Stimulated activated CD4-positive, alpha-beta T cell treated with anti-CD3 and anti-CD28 coated beads, Interleukin-4, amount 100 ng/mL, for 24 hours (primary cell): ENCODE results near the gene RNF157.
A peak's percentile ranks its signal among the peaks of the same experiment; 100 is the strongest.

Experiments used
- DNase-seq: peaks from one replicate; pipeline ENCODE4 v3.0.0-alpha.2; 2020

Gene RNF157

GRCh38 chr17:76240461-76241203 lies at the start of gene RNF157:
Gene RNF157 (minus strand): TSS chr17:76240493. CDS start chr17:76240240, 253 bp downstream.
- DNase-seq: peak; percentile 60

DNA sequence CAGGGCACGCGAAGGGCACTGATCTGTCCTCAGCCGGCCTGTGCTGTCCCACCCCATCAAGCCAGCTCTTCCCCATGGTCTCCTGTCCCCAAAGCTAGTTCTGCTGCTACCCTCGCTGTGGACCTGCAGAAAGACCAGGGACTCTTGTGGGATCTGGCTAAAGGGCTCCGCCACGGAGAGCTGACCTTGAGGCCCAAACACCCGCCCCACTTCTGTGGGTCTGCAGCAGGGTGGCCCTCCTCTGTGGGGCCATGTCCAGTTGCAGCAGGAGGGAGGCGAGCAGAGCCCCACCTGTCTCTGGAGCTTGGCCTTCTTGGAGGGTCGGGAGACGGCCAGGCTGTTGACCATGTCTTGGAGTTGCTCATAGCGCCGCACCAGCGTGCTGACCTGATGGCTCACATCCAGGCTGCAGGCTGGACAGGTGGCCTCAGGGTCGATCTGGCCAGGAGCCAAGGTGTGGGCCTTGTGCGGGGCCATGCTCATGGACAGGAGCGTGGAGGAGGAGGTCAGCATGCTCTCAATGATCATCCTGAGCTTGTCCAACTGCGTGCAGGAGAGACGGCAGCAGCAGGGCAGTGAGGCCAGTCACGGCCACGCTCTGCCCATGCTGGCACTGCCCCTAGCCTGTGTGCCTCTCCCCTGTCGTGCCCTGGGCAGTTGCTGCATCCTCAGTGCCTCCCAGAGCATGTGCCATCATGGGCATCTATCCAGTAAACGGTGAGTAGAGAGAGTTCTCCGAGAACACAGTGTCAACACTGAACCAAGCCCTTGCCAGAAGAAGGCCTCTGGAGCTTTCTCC lies 41.5 kb upstream of the RNF157 start:
- DNase-seq: no peak

GRCh38 chr17:76280650-76281049 lies 40.4 kb upstream of the RNF157 start:
- DNase-seq: no peak

GRCh38 chr17:76279742-76280287 lies 39.5 kb upstream of the RNF157 start:
- DNase-seq: no peak

GRCh38 chr17:76278952-76279741 lies 38.9 kb upstream of the RNF157 start:
- DNase-seq: peak; percentile 89

DNA sequence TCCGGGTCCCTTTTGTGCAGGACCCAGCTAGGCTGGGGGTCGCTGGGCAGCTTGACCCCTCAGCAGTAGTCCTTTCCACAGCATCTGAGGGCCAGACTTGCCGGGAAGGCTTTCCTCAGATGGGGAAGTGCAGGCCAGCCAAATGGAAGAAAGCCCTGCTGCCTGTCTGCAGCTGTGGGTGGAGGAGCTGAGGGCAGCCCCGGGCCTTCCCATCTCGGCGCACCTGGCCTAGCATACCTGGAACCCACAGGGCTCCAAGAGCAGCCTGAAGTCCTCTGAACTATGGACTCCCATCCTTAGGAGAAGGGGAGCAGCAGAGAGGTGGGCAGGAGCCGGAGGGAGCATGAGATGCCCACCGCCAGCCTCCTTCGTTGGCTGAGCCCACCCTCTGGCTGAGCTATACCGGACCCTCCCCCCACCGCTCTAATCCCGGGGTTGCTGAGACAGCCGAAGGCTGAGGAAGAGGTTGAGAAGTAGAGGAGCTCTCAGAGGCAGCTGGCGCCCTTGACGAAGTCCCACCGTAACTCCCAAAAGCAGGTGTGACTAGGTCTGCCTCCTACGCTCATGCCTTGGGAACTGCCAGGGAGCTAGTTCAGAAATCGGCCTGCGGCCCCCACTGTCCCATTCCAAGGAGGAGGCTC lies 38.1 kb upstream of the RNF157 start:
- no peak for DNase-seq

DNA sequence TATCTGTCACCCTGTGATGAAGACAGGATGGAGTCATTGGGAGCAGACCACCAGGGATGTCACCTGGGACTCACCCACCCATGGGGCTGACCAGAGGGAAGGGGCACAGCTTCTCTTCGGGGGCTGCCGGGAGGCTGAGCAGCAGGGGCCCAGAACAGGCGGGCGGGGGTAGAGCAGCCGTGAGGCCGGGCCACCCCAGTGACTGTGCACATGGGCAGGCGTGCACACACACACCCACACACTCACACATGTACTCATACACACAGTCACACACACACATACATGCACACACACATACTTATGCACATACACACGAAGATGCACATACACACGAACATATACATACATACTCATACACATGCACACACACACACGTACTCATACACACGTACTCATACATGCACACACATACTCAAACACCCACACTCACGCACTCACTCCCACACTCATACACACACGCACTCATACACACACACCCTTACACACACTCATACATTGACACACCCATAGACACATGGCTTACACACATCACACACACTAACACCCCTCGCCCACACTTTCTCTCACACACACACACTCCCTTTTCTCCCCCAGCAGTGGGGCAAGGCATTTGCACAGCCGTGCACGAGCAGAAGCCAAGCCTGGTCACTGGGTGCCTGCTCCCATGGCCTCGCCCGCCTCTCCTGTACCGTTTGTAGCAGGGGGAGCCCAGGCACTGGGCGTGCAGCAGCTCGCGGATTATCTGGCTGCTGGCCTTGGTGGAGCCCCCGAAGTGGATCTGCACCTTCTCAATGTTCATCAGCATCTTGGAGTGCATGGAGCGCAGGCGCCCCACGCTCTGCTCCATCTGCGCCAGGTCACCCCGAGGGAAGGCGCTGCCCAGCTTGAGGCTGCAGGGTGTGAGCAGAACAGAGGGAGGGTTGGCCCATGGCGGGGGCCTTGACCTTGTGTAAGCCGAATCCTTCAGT lies 37.3 kb upstream of the RNF157 start:
- no peak for DNase-seq

DNA sequence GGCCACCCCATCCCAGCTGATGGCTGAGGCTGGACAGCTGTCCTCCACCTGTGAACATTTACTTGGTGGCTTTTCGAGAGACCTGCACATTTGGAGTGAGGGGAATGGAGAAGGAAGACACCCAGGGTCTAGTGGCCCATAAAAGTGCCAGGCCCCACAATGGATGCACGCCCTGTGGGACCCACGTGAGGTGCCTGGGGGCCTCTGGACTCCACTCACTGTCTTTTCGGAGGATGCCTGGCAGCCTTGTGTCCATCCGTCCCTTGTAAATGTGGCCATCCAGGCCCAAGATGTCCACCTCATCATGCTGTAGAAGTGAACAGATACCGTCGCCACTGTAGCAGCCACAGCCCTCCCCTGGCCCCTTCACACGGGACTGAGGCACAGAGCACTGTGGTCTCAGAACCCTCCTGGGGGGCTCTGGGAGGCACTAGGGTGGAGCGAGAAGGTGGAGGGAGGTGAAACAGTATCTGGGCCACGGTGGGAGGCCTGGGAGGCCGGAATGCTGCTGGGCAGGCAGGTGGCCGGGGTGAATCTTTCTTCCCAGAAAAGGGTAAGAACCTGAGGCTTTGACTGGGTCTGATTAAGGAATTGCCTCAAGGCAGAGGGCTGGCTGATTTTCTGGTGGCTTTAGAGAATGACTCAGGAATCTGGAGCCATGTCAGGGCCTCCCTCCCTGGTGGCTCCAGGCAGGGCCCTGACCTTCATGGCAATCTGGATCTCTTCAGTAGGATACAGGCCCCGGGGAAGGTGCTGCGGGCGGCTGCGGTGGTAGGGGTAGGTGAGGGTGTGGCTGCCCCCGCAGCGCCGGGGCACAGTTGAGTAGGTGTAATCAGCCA lies 36.4 kb upstream of the RNF157 start:
- no peak for DNase-seq

GRCh38 chr17:76276069-76276431 lies 35.8 kb upstream of the RNF157 start:
- DNase-seq: peak; percentile 8

DNA sequence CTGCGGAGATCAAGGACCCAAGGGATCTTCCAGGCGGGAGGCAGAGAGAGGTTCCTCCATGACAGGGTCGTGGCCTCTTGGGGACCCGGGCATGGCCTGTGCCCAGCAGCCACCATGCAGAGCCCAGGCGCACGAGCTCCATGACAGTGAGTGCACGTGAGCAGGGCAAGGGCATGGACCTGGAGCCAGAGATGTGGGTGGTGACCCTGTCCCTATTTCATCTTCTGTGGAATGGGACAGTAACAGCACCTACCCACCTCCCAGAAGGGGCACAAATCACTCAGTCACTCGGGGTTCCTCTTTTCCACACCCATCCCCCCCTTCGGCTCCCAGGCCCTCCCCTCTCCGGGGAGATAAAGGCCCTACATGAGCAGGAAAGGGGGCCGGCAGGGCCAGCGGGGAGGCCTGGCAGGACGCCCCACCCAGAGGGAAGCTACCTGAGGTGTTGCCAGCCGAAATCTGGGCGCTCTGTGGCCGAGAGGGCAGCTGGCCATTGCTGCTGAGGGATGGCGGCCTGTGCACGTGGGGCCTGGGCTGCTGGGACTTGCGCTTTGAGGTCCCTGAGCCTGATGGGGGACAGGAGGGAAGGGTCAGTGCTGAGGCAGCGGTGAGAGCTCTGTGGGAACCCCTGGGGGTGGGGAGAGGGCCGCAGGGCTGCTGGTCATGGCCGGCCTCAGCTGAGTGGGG lies 35.2 kb upstream of the RNF157 start:
- DNase-seq: no peak

- DNase-seq: no peak
Observed at GRCh38 chr17:76274112-76274956, 34.0 kb upstream of the RNF157 start.

DNA sequence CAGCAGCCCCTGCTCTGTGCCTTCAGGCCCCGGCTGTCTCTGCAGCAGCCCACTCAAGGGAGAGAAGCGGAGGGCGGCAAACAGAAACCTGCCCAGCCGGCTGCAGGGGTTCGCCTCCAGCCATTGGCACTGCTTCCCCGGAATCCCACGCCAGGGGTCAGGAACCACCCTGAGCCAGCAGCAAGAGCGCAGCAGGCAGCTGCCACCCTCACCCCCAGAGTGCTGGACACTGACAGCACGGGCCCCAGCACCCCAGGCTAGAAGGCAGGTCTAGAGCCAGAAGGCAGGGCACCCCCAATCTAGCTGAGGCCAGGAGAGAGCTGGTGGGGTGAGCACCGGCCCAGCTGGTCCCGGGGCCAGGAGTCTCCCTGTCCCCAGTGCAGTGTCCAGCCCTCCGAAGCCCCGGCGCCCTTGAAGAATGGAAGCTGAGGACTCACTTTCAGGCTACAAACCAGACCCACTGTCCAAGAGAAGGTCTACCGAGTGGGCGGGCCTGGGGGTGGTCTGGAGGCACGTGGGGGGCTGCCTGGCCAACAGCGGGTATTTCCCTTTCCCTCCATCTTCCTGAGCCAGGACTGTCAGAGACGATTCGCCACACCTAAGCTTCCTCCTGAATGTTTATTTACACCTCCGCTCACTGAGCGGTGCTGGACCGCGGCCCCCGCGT lies 33.3 kb upstream of the RNF157 start:
- peak; percentile 7 for DNase-seq

GRCh38 chr17:76272541-76273444 lies 32.5 kb upstream of the RNF157 start:
- DNase-seq: peak; percentile 72

- DNase-seq: peak; percentile 86
Observed at GRCh38 chr17:76271669-76272540, 31.6 kb upstream of the RNF157 start.

GRCh38 chr17:76270770-76271668 lies 30.7 kb upstream of the RNF157 start:
- peak; percentile 31 for DNase-seq
